HepG2 (cell line): ENCODE measurements around the gene CCDC142. TPM values are rescaled to one million over a fixed set of nuclear protein-coding genes. Genes with fewer than 3 reads are reported as not detected.

Experiments used
- HNRNPUL1 ChIP-seq: fragments of 200-400 bp; formaldehyde crosslinking; IDR thresholded peaks from 2 replicates; pipeline ENCODE4 v1.6.1; 2017; ENCODE audit warnings: low read depth, mild to moderate bottlenecking, low read length, moderate library complexity
- KDM2A ChIP-seq: sonication (generic); formaldehyde crosslinking; IDR thresholded peaks from 2 replicates; pipeline ENCODE4 v1.4.0; 2020; ENCODE audit warnings: low read depth, missing genetic modification reagents, borderline replicate concordance
- MAZ ChIP-seq, 2 experiments: sonication (generic) in 1 of 2; formaldehyde crosslinking in 1 of 2; IDR thresholded peaks; 2 replicates each; pipeline versions ENCODE4 v1.5.0 to v1.6.1; 2012 to 2020; ENCODE audit warnings: low read depth in 2 of 2, mild to moderate bottlenecking in 2 of 2, borderline replicate concordance in 1 of 2, improper control_type of control experiment in 1 of 2, low read length in 1 of 2, missing genetic modification reagents in 1 of 2, moderate library complexity in 1 of 2
- SATB2 ChIP-seq: sonication (generic); formaldehyde crosslinking; IDR thresholded peaks from 2 replicates; pipeline ENCODE4 v1.5.0; 2020; ENCODE audit warnings: missing genetic modification reagents
- SOX6 ChIP-seq, 2 experiments: fragments of 450-650 bp in 1 of 2; sonication (generic) in 1 of 2; formaldehyde crosslinking in 1 of 2; IDR thresholded peaks; 2 replicates each; pipeline versions ENCODE4 v1.4.0 to v1.6.1; 2017 to 2020; ENCODE audit warnings: antibody characterized with exemption in 1 of 2, mild to moderate bottlenecking in 1 of 2, missing genetic modification reagents in 1 of 2
- SRSF1 ChIP-seq: fragments of 200-400 bp; formaldehyde crosslinking; optimal IDR thresholded peaks from 2 replicates; pipeline ENCODE3; 2017; ENCODE audit warnings: mild to moderate bottlenecking, low read depth, low read length, moderate library complexity
- SYNCRIP ChIP-seq: fragments of 200-400 bp; formaldehyde crosslinking; IDR thresholded peaks from 2 replicates; pipeline ENCODE4 v1.6.1; 2018; ENCODE audit warnings: mild to moderate bottlenecking, low read depth, low read length; ENCODE audit not compliant: insufficient read depth
- ZBTB1 ChIP-seq: sonication (generic); formaldehyde crosslinking; IDR thresholded peaks from 2 replicates; pipeline ENCODE4 v1.4.0; 2020; ENCODE audit warnings: missing genetic modification reagents, borderline replicate concordance
- ZNF205 ChIP-seq: IDR thresholded peaks from 2 replicates; pipeline ENCODE4 v1.6.1; 2018; ENCODE audit warnings: missing biosample characterization, missing genetic modification reagents
- ZNF276 ChIP-seq: sonication (generic); formaldehyde crosslinking; IDR thresholded peaks from 2 replicates; pipeline ENCODE4 v1.4.0; 2020; ENCODE audit warnings: mild to moderate bottlenecking, low read depth, missing genetic modification reagents
- ZNF326 ChIP-seq: sonication (generic); formaldehyde crosslinking; IDR thresholded peaks from 2 replicates; pipeline ENCODE4 v1.4.0; 2020; ENCODE audit warnings: missing genetic modification reagents, borderline replicate concordance
- ZNF34 ChIP-seq: sonication (generic); formaldehyde crosslinking; IDR thresholded peaks from 2 replicates; pipeline ENCODE4 v1.4.0; 2020; ENCODE audit warnings: mild to moderate bottlenecking, missing genetic modification reagents, borderline replicate concordance
- ZNF430 ChIP-seq: sonication (generic); formaldehyde crosslinking; IDR thresholded peaks from 2 replicates; pipeline ENCODE4 v1.9.0; 2021; ENCODE audit warnings: mild to moderate bottlenecking, missing genetic modification reagents
- ZNF577 ChIP-seq: sonication (generic); formaldehyde crosslinking; IDR thresholded peaks from 2 replicates; pipeline ENCODE4 v1.4.0; 2020; ENCODE audit warnings: mild to moderate bottlenecking, low read depth, missing genetic modification reagents, borderline replicate concordance
- ZNF605 ChIP-seq: sonication (generic); formaldehyde crosslinking; IDR thresholded peaks from 2 replicates; pipeline ENCODE4 v1.8.0; 2022; ENCODE audit warnings: mild to moderate bottlenecking, missing genetic modification reagents
- ZNF614 ChIP-seq: IDR thresholded peaks from 2 replicates; pipeline ENCODE4 v1.6.1; 2018; ENCODE audit warnings: missing biosample characterization, missing genetic modification reagents, inconsistent platforms, borderline replicate concordance
- polyA plus RNA-seq, 8 experiments: library from polyadenylated mRNA; depleted of rRNA in 3 of 8; stranded (reverse) in 7 of 8; unstranded in 1 of 8; fragments of >200 nt; fragmentation: Illumina TruSeq in 4 of 8; extraction: Trizol in 4 of 8; gene quantifications; 2 replicates each; pipeline versions ENCODE4 v1.2.1 to v1.2.3, GENCODE V29; 2011 to 2016; ENCODE audit warnings: low read depth in 4 of 8, missing spikeins in 1 of 8, mixed read lengths in 1 of 8; ENCODE audit not compliant: insufficient read depth in 1 of 8
- total RNA-seq, 5 experiments: library from RNA; depleted of rRNA; stranded (reverse); fragments of >200 nt; fragmentation: Illumina TruSeq; extraction: Trizol; gene quantifications; 2 replicates each; pipeline ENCODE4 v1.2.3, GENCODE V29; 2016; ENCODE audit warnings: low read depth in 1 of 5
- TF ChIP-seq, protein P1 (sequence below): fragments of 450-650 bp; IDR thresholded peaks from 2 replicates; pipeline ENCODE4 v1.6.1; 2016
- TF ChIP-seq, protein P2 (sequence below): sonication (generic); formaldehyde crosslinking; IDR thresholded peaks from 2 replicates; pipeline ENCODE4 v1.9.0; 2022; ENCODE audit warnings: low read depth, missing genetic modification reagents
- TF ChIP-seq, protein P3 (sequence below): sonication (generic); formaldehyde crosslinking; IDR thresholded peaks from 2 replicates; pipeline ENCODE4 v1.9.0; 2021; ENCODE audit warnings: missing genetic modification reagents, borderline replicate concordance

The CCDC142 gene
- total and polyA plus RNA-seq, 2 of the 13 experiments (the other 11 are each of a cell fraction or from before 2014, with no cell fraction given) = 14.7 to 30.4 TPM

DNA sequence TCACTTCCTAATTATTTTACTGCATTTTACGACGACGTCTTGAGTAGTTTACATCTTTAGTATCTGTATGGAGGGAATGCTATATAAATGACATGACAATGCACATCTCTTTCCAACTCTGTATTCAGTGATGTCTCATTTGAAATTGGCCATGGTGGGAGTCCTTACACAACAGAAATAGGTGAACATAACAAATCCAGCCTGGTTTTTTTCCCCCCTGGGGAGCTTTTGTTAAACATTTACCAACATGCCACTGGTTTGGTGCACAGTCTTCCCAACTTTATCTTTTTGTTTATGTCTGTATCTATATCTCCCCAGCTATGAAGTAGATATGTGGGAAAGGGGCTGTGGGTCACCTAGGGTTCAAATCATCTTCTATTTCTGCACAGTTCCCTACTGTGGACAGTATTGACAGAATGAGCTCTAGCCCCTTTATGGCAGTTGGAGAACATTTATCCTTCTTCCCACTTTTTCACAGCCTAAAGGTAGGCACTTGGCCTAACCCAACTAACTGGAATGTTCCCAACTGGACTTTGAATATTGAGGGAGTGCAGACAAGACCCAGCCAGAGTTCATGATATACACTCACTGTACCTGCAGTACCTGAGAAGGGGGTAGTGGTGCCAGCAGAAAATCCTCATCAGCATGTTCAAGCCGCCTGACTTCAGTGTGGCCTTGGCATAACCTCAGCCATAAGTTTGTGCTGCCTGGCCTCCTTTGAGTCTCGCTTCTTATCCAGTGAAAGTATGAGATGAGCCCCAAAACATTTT lies 35.4 kb downstream of the CCDC142 start (continued):
- TF ChIP-seq, protein P1, sequence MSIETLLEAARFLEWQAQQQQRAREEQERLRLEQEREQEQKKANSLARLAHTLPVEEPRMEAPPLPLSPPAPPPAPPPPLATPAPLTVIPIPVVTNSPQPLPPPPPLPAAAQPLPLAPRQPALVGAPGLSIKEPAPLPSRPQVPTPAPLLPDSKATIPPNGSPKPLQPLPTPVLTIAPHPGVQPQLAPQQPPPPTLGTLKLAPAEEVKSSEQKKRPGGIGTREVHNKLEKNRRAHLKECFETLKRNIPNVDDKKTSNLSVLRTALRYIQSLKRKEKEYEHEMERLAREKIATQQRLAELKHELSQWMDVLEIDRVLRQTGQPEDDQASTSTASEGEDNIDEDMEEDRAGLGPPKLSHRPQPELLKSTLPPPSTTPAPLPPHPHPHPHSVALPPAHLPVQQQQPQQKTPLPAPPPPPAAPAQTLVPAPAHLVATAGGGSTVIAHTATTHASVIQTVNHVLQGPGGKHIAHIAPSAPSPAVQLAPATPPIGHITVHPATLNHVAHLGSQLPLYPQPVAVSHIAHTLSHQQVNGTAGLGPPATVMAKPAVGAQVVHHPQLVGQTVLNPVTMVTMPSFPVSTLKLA = no peak
- TF ChIP-seq ZNF326 (no peak), ZBTB1 (no peak), ZNF605 (peak; percentile 85), MAZ (IDR thresholded peaks at IDR 0.05; ENCODE audit: borderline replicate concordance, low read depth, low read length) (no peak), MAZ (CRISPR knock-in tag; IDR thresholded peaks at IDR 0.05; ENCODE audit: low read depth) (0 out of 2 replicates have a peak, but pooled peaks have one; percentile 16), ZNF614 (CRISPR knock-in tag) (peak; percentile 86; the same call in 1 of the 2 replicates), ZNF205 (CRISPR knock-in tag) (no peak), ZNF276 (CRISPR knock-in tag) (no peak), SRSF1 (no peak), ZNF430 (CRISPR knock-in tag) (0 out of 2 replicates have a peak, but pooled peaks have one; percentile 22), ZNF34 (CRISPR knock-in tag) (no peak), HNRNPUL1 (peak; percentile 86), SYNCRIP (no peak), ZNF577 (no peak), KDM2A (no peak), SATB2 (CRISPR knock-in tag) (no peak), SOX6 (IDR thresholded peaks at IDR 0.05) (no peak), SOX6 (CRISPR knock-in tag; IDR thresholded peaks at IDR 0.05) (peak; percentile 6; the same call in 1 of the 2 replicates)
- TF ChIP-seq, protein P2, sequence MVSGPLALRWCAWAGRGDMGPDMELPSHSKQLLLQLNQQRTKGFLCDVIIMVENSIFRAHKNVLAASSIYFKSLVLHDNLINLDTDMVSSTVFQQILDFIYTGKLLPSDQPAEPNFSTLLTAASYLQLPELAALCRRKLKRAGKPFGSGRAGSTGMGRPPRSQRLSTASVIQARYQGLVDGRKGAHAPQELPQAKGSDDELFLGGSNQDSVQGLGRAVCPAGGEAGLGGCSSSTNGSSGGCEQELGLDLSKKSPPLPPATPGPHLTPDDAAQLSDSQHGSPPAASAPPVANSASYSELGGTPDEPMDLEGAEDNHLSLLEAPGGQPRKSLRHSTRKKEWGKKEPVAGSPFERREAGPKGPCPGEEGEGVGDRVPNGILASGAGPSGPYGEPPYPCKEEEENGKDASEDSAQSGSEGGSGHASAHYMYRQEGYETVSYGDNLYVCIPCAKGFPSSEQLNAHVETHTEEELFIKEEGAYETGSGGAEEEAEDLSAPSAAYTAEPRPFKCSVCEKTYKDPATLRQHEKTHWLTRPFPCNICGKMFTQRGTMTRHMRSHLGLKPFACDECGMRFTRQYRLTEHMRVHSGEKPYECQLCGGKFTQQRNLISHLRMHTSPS = peak; percentile 42; the same call in 1 of the 2 replicates
- TF ChIP-seq, protein P3, sequence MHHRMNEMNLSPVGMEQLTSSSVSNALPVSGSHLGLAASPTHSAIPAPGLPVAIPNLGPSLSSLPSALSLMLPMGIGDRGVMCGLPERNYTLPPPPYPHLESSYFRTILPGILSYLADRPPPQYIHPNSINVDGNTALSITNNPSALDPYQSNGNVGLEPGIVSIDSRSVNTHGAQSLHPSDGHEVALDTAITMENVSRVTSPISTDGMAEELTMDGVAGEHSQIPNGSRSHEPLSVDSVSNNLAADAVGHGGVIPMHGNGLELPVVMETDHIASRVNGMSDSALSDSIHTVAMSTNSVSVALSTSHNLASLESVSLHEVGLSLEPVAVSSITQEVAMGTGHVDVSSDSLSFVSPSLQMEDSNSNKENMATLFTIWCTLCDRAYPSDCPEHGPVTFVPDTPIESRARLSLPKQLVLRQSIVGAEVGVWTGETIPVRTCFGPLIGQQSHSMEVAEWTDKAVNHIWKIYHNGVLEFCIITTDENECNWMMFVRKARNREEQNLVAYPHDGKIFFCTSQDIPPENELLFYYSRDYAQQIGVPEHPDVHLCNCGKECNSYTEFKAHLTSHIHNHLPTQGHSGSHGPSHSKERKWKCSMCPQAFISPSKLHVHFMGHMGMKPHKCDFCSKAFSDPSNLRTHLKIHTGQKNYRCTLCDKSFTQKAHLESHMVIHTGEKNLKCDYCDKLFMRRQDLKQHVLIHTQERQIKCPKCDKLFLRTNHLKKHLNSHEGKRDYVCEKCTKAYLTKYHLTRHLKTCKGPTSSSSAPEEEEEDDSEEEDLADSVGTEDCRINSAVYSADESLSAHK (CRISPR knock-in tag) = no peak
